H1 (cell line): ENCODE results near the gene CFAP210. TPM values are rescaled to one million over a fixed set of nuclear protein-coding genes. Genes with fewer than 3 reads are reported as not detected.

Experiments used
- CTBP2 ChIP-seq: IDR thresholded peaks from 2 replicates; pipeline ENCODE4 v1.7.0; 2011; ENCODE audit warnings: borderline replicate concordance, mild to moderate bottlenecking, moderate library complexity, mixed read lengths, low read length; ENCODE audit not compliant: insufficient read depth, insufficient read length
- MAX ChIP-seq: IDR thresholded peaks from 2 replicates; pipeline ENCODE4 v1.6.1; 2012; ENCODE audit warnings: inconsistent platforms
- RAD21 ChIP-seq, 2 experiments: IDR thresholded peaks in 1 of 2; conservative IDR thresholded peaks in 1 of 2; 2 replicates each; pipeline ENCODE4 v1.6.1; 2011; ENCODE audit warnings: low read depth in 2 of 2, low read length in 2 of 2, improper control_type of control experiment in 1 of 2, inconsistent platforms in 1 of 2, mild to moderate bottlenecking in 1 of 2, moderate library complexity in 1 of 2
- SIX5 ChIP-seq: IDR thresholded peaks from 2 replicates; pipeline ENCODE4 v1.6.1; 2011; ENCODE audit warnings: mild to moderate bottlenecking, low read depth, low read length
- polyA plus RNA-seq, 7 experiments: library from polyadenylated mRNA; depleted of rRNA in 3 of 7; stranded (reverse) in 5 of 7; unstranded in 2 of 7; fragments of >200 nt in 5 of 7; fragments of 200-250 nt in 2 of 7; gene quantifications; 1 replicate in 5 of 7; 2 replicates in 1 of 7; 4 replicates in 1 of 7; pipeline versions ENCODE4 v1.2.1 to v1.2.3, GENCODE V29; 2011 to 2013; ENCODE audit warnings: missing spikeins in 2 of 7, mixed read lengths in 2 of 7
- total RNA-seq: library from RNA; stranded (reverse); fragmentation: NEBNext Ultra II Directional; extraction: Animal tissue kit (Norgen Biotek cat#: 25700); gene quantifications from 2 replicates; pipeline ENCODE4 v1.2.1, GENCODE V29; 2021

The CFAP210 gene
- total and polyA plus RNA-seq, 2 of the 8 experiments (the other 6 are each of a cell fraction or from before 2014, with no cell fraction given): 0.06 to 0.37 TPM

- no peak for TF ChIP-seq SIX5
- no peak for TF ChIP-seq RAD21 (IDR thresholded peaks at IDR 0.05 in 1 of 2, conservative IDR thresholded peaks at IDR 0.05 in 1 of 2; ENCODE audit: low read depth in 2 of 2, low read length in 2 of 2)
- TF ChIP-seq CTBP2: no peak
- no peak for TF ChIP-seq MAX
- TF ChIP-seq, all 59 proteins: peak for 0
These were observed 35.0 kb upstream of the CFAP210 start (continued) for GRCh38 chr2:169729274-169729605.
